Hepatocyte (in vitro differentiated cells): Measurements from ENCODE around the gene MRM3. TPM values are rescaled to one million over a fixed set of nuclear protein-coding genes. Genes with fewer than 3 reads are reported as not detected.

Experiments
- DNase-seq: peaks from one replicate; pipeline ENCODE4 v3.0.0-alpha.2; 2016; ENCODE audit warnings: low spot score
- H2AFZ ChIP-seq: fragments of 200-600 bp; sonication (generic); 2 replicates; pipeline ENCODE4 v1.6.0; 2016; ENCODE audit warnings: antibody characterized with exemption, mild to moderate bottlenecking
- H3K27ac ChIP-seq: fragments of 200-600 bp; sonication (generic); 2 replicates; pipeline ENCODE4 v1.5.1; 2016; ENCODE audit warnings: mild to moderate bottlenecking
- H3K27me3 ChIP-seq: fragments of 200-600 bp; sonication (generic); 2 replicates; pipeline ENCODE4 v1.6.1; 2016
- H3K36me3 ChIP-seq: fragments of 200-600 bp; sonication (generic); replicated peaks from 2 replicates; pipeline ENCODE4 v1.5.1; 2016; ENCODE audit warnings: low read depth; ENCODE audit not compliant: insufficient read depth
- H3K4me1 ChIP-seq: fragments of 200-600 bp; sonication (generic); 2 replicates; pipeline ENCODE4 v1.5.1; 2016; ENCODE audit warnings: mild to moderate bottlenecking, moderate library complexity; ENCODE audit not compliant: insufficient read depth
- H3K4me2 ChIP-seq: fragments of 200-600 bp; sonication (generic); 2 replicates; pipeline ENCODE4 v1.6.0; 2016
- H3K4me3 ChIP-seq: fragments of 200-600 bp; sonication (generic); 2 replicates; pipeline ENCODE4 v1.5.1; 2016; ENCODE audit warnings: mild to moderate bottlenecking
- H3K79me2 ChIP-seq: fragments of 200-600 bp; sonication (generic); 2 replicates; pipeline ENCODE4 v1.6.0; 2017; ENCODE audit warnings: mild to moderate bottlenecking
- H3K9me2 ChIP-seq: fragments of 200-600 bp; sonication (generic); replicated peaks from 2 replicates; pipeline ENCODE4 v1.6.0; 2017; ENCODE audit warnings: mild to moderate bottlenecking; ENCODE audit not compliant: insufficient read depth
- H3K9me3 ChIP-seq: fragments of 200-600 bp; sonication (generic); 2 replicates; pipeline ENCODE4 v1.5.1; 2016; ENCODE audit warnings: low read depth, mild to moderate bottlenecking
- H4K20me1 ChIP-seq: fragments of 200-600 bp; sonication (generic); 2 replicates; pipeline ENCODE4 v1.6.0; 2016; ENCODE audit warnings: mild to moderate bottlenecking; ENCODE audit not compliant: insufficient read depth, poor library complexity, severe bottlenecking
- CTCF ChIP-seq: fragments of 200-600 bp; sonication (generic); IDR thresholded peaks from 2 replicates; pipeline ENCODE4 v1.5.1; 2016; ENCODE audit warnings: antibody characterized with exemption, mild to moderate bottlenecking; ENCODE audit not compliant: poor library complexity
- EZH2 ChIP-seq: fragments of 200-600 bp; sonication (generic); IDR thresholded peaks from 2 replicates; pipeline ENCODE4 v1.6.1; 2016; ENCODE audit warnings: antibody characterized with exemption, mild to moderate bottlenecking, borderline replicate concordance
- EZH2phosphoT487 ChIP-seq: fragments of 200-600 bp; sonication (generic); IDR thresholded peaks from one replicate; pipeline ENCODE4 v1.6.1; 2018; ENCODE audit warnings: antibody characterized with exemption, mild to moderate bottlenecking, low read depth, moderate library complexity; ENCODE audit not compliant: unreplicated experiment, severe bottlenecking
- WGBS: methylation state at CpG from one replicate; pipeline ENCODE4 v1.1.6; 2016; ENCODE audit warnings: low lambda C conversion rate; ENCODE audit errors: missing lambda C conversion rate; 5-methylcytosine and 5-hydroxymethylcytosine counted together
- polyA plus RNA-seq: library from polyadenylated mRNA; unstranded; fragments of >200 nt; fragmentation: Nextera tagmentation; extraction: Ambion mirVana; gene quantifications from 2 replicates; pipeline ENCODE4 v1.2.1, GENCODE V29; 2016
- total RNA-seq: library from RNA; depleted of rRNA; stranded (reverse); fragments of >200 nt; gene quantifications from 2 replicates; pipeline ENCODE4 v1.2.3, GENCODE V29; 2014

The MRM3 gene
- total and polyA plus RNA-seq, 2 experiments from 2014 or later, result 14.6 to 15.3 TPM

- no peaks in the 10 kb centered on the region for H3K9me3 ChIP-seq
- H3K79me2 ChIP-seq, result peaks cover 72% of the 10 kb centered on the region
- TF ChIP-seq CTCF (no peak), EZH2phosphoT487 (no peak), EZH2 (no peak)
- no peaks in the 10 kb centered on the region for H3K4me1 ChIP-seq
- WGBS, result 91% methylated on average over 11 of the region's 11 CpGs
- DNase-seq, result no peak
- no peak overlapping the region for H2AFZ ChIP-seq
- H3K9me2 ChIP-seq, result no peaks in the 10 kb centered on the region
- peaks cover 4% of the 10 kb centered on the region for H4K20me1 ChIP-seq
- H3K27me3 ChIP-seq, result no peaks in the 10 kb centered on the region
- no peaks in the 10 kb centered on the region for H3K36me3 ChIP-seq
- H3K4me2 ChIP-seq, result no peak overlapping the region
- no peak overlapping the region for H3K27ac ChIP-seq
- no peak overlapping the region for H3K4me3 ChIP-seq
Observed at GRCh38 chr17:838486-838885, 56.3 kb downstream of the MRM3 start.

GRCh38 chr17:841313-841712 lies 59.2 kb downstream of the MRM3 start:
- no peaks in the 10 kb centered on the region for H3K36me3 ChIP-seq
- H3K4me3 ChIP-seq, result no peak overlapping the region
- no peaks in the 10 kb centered on the region for H3K9me3 ChIP-seq
- no peak overlapping the region for H2AFZ ChIP-seq
- no peak overlapping the region for H3K4me2 ChIP-seq
- no peak overlapping the region for H3K27ac ChIP-seq
- peaks cover under 1% of the 10 kb centered on the region for H3K4me1 ChIP-seq
- no peaks in the 10 kb centered on the region for H3K9me2 ChIP-seq
- TF ChIP-seq EZH2 (no peak), CTCF (no peak)
- H3K79me2 ChIP-seq, result peaks cover 84% of the 10 kb centered on the region
- H4K20me1 ChIP-seq, result peaks cover 4% of the 10 kb centered on the region
- no peaks in the 10 kb centered on the region for H3K27me3 ChIP-seq
- no peak for DNase-seq
- 95% methylated on average over 7 of the region's 33 CpGs for WGBS

Other genes starting within 250 kb of the MRM3 start
- 16.3 and 28.1 TPM in 2 replicates for gene VPS53, start 67.5 kb upstream of the MRM3 start, total RNA-seq
- 16.1 and 18.7 TPM in 2 replicates for gene VPS53, start 67.5 kb upstream of the MRM3 start, polyA plus RNA-seq
- 15.7 and 17.8 TPM in 2 replicates for gene TLCD3A, start 49.8 kb upstream of the MRM3 start, total RNA-seq
- 21.1 and 22.8 TPM in 2 replicates for gene TLCD3A, start 49.8 kb upstream of the MRM3 start, polyA plus RNA-seq
- 11.6 and 12.0 TPM in 2 replicates for gene GEMIN4, start 30.1 kb upstream of the MRM3 start, total RNA-seq
- gene GEMIN4, start 30.1 kb upstream of the MRM3 start, polyA plus RNA-seq, result 9.7 and 12.8 TPM in 2 replicates
- 70.8 and 120 TPM in 2 replicates for gene GLOD4, start 73 bp upstream of the MRM3 start, total RNA-seq
- 68.1 and 74.1 TPM in 2 replicates for gene GLOD4, start 73 bp upstream of the MRM3 start, polyA plus RNA-seq
- gene NXN, start 197.4 kb downstream of the MRM3 start, total RNA-seq, result 55.0 and 58.7 TPM in 2 replicates
- 74.1 and 88.0 TPM in 2 replicates for gene NXN, start 197.4 kb downstream of the MRM3 start, polyA plus RNA-seq
- 16.2 and 16.7 TPM in 2 replicates for gene TIMM22, start 214.8 kb downstream of the MRM3 start, total RNA-seq
- 18.4 and 25.3 TPM in 2 replicates for gene TIMM22, start 214.8 kb downstream of the MRM3 start, polyA plus RNA-seq